ENCODE results near the gene PTPRM. TPM values are rescaled to one million over a fixed set of nuclear protein-coding genes. Genes with fewer than 3 reads are reported as not detected.
A peak's percentile ranks its signal among the peaks of the same experiment; 100 is the strongest.

PTPRM gene
- total and polyA plus RNA-seq, 3 donors from 2014 or later = 76.4 to 101 (median 94.6) TPM

DNA sequence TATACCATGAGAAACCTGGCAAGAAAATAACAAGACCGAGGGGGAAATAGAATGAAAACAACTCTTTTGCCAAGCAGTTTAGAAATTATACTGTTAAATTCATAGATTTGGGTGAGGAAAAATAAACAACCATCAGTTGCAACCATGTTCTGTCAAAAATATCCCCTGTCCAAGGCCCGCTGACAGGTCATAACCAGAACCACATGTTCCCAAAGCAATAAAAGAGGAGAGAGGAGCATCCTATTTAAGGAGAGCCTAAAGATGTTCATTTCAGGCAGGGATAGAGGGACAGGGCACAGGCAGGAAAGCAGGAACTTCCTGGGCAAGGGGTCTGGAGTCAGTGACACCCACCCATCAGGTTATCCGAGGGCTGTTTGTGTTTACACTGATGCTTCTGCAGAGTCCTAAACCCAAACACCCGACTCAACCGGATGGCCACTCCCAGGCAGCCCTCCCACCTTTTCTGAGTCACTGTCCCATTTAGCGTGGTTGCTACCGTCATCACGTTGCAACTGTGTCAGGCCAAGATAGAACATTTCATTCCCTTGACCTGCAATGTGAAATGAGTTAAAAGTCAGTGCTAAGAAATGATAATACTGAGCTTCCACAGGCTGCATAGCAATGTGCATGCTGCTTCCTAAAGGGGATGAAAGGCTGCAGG is 573.9 kb downstream of the PTPRM start:
- peak; percentile 54 for DNase-seq
- WGBS, 2 donors = 27 to 33% methylated on average over 8 of the region's 8 CpGs
- Histone ChIP-seq H3K27me3 (no peaks in the 10 kb centered on the region), H3K36me3 (ENCODE audit: low read depth, missing control alignments) (no peaks in the 10 kb centered on the region), H3K27ac (peak overlapping the region in 1 of 2 donors; percentile 75), H3K4me1 (peaks cover 28% of the 10 kb centered on the region), H3K9me3 (no peaks in the 10 kb centered on the region), H3K4me3 (no peak overlapping the region)
- TF ChIP-seq, protein P1, sequence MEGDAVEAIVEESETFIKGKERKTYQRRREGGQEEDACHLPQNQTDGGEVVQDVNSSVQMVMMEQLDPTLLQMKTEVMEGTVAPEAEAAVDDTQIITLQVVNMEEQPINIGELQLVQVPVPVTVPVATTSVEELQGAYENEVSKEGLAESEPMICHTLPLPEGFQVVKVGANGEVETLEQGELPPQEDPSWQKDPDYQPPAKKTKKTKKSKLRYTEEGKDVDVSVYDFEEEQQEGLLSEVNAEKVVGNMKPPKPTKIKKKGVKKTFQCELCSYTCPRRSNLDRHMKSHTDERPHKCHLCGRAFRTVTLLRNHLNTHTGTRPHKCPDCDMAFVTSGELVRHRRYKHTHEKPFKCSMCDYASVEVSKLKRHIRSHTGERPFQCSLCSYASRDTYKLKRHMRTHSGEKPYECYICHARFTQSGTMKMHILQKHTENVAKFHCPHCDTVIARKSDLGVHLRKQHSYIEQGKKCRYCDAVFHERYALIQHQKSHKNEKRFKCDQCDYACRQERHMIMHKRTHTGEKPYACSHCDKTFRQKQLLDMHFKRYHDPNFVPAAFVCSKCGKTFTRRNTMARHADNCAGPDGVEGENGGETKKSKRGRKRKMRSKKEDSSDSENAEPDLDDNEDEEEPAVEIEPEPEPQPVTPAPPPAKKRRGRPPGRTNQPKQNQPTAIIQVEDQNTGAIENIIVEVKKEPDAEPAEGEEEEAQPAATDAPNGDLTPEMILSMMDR (IDR thresholded peaks at IDR 0.05) = no peak
- no peak for TF ChIP-seq POLR2A (IDR thresholded peaks at IDR 0.05)
- intact Hi-C loops (cut with DNase I; ENCODE audit: low total_unique reads) = no loop called here

DNA sequence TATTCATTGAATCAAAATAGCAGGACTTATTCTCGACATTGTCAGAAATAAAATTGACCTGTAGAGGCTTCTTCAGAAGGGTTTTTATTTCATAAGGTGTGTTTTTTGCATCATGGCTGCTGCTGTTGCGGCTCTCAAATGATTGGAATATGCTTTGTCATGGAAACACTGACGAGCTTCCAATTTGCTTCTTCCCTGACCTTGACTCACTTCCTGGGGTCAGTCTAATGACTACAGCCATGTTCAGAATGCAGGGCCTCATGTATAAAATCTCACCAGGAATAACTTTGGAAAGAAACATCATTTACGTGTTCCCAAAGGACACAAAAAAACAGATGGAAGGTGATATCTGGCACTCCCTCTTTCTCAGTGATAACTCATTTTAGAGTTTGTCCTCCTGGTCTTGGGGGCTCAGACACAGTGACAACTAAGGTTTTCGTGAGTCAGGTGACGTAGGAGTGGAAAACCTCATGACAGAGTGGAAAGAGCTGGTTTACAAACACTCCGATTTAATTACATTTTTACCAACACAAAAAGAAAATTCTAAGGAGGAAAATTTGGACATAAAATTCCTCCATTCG is 575.1 kb downstream of the PTPRM start:
- Histone ChIP-seq H3K4me3 (no peak overlapping the region), H3K27ac (no peak overlapping the region), H3K27me3 (no peaks in the 10 kb centered on the region), H3K4me1 (peaks cover 28% of the 10 kb centered on the region), H3K36me3 (ENCODE audit: low read depth, missing control alignments) (no peaks in the 10 kb centered on the region), H3K9me3 (no peaks in the 10 kb centered on the region)
- DNase-seq = no peak
- TF ChIP-seq, protein P1 (IDR thresholded peaks at IDR 0.05) = no peak
- no peak for TF ChIP-seq POLR2A (IDR thresholded peaks at IDR 0.05)
- 72 to 75% methylated on average over 8 of the region's 8 CpGs for WGBS, 2 donors
- intact Hi-C loops (cut with DNase I; ENCODE audit: low total_unique reads) = no loop called here

DNA sequence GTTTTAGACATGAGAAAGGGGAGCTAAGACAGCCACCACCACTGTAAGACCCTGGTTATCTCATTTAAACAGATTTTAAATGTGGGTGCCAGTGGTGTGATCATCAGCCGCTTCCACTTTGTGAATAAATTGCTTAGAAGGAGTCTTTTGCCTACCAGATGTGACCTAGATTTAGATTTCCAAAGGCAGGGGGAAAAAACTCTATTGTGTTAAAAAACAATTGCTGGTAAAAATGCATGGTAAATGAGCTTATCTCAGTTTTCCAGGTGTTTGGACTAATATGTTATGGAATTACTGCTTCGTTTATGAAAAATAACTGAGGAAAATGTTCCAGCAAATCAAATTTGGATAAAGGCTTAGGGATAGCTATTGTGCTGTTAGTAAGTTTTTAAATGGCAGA is 575.8 kb downstream of the PTPRM start:
- H3K4me1 ChIP-seq = peaks cover 28% of the 10 kb centered on the region
- H3K9me3 ChIP-seq = no peaks in the 10 kb centered on the region
- WGBS, 2 donors = 82 to 84% methylated on average over 2 of the region's 2 CpGs
- H3K36me3 ChIP-seq (ENCODE audit: low read depth, missing control alignments) = no peaks in the 10 kb centered on the region
- intact Hi-C loops (cut with DNase I; ENCODE audit: low total_unique reads) = no loop called here
- TF ChIP-seq POLR2A (IDR thresholded peaks at IDR 0.05) = no peak
- TF ChIP-seq, protein P1 (IDR thresholded peaks at IDR 0.05) = no peak
- no peak for DNase-seq
- no peaks in the 10 kb centered on the region for H3K27me3 ChIP-seq
- no peak overlapping the region for H3K27ac ChIP-seq
- H3K4me3 ChIP-seq = no peak overlapping the region

DNA sequence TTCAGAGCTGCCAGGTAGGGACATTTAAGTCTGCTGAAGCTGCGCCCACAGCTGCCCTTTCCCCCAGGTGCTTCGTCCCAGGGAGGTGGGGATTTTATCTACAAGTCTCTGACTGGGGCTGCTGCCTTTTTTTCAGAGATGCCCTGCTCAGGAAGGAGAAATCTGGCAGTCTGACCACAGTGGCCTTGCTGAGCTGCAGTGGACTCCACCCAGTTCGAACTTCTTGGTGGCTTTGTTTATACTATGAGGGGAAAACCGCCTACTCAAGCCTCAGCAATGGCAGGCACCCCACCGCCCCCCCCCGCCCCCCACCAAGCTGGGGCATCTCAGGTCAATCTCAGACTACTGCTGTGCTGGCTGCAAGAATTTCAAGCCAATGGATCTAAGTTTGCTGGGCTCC is 584.1 kb downstream of the PTPRM start:
- DNase-seq = no peak
- Histone ChIP-seq H3K4me1 (no peaks in the 10 kb centered on the region), H3K36me3 (ENCODE audit: low read depth, missing control alignments) (no peaks in the 10 kb centered on the region), H3K27ac (no peak overlapping the region), H3K9me3 (no peaks in the 10 kb centered on the region), H3K4me3 (no peak overlapping the region), H3K27me3 (no peaks in the 10 kb centered on the region)
- intact Hi-C loops (cut with DNase I; ENCODE audit: low total_unique reads) = no loop called here
- TF ChIP-seq, protein P1 (IDR thresholded peaks at IDR 0.05) = no peak
- no peak for TF ChIP-seq POLR2A (IDR thresholded peaks at IDR 0.05)
- WGBS, 2 donors = 78 to 92% methylated on average over 3 to 4 of the region's 6 CpGs
